Activated T-cell treated with anti-CD3 and anti-CD28 coated beads, Interleukin-2, amount 50 U/mL, for 48 hours (primary cell): ENCODE data around the gene CTNND2.
"Not testable (repeated sequence)": the region's sequence is repeated elsewhere in the genome, so short reads cannot be mapped to it uniquely, and the experiment has no call there.

Experiments
- DNase-seq, 2 experiments: peaks; one replicate each; pipeline ENCODE4 v3.0.0-alpha.2; 2020

Gene CTNND2

GRCh38 chr5:11009576-11009975, 894.7 kb downstream of the CTNND2 start:
- no peak for DNase-seq

GRCh38 chr5:11007269-11007870, 896.9 kb downstream of the CTNND2 start:
- no peak for DNase-seq

- not testable (repeated sequence) for DNase-seq
These were observed 899.7 kb downstream of the CTNND2 start for GRCh38 chr5:11004523-11004922.

- no peak for DNase-seq
These were observed 903.5 kb downstream of the CTNND2 start for GRCh38 chr5:11000515-11001353.

GRCh38 chr5:10999714-11000113, 904.5 kb downstream of the CTNND2 start:
- DNase-seq, result no peak

GRCh38 chr5:10995891-10996290, 908.4 kb downstream of the CTNND2 start:
- no peak for DNase-seq

GRCh38 chr5:10994091-10994986, 909.9 kb downstream of the CTNND2 start:
- DNase-seq, result no peak

- DNase-seq, result no peak
These were observed 913.6 kb downstream of the CTNND2 start for GRCh38 chr5:10990634-10991033.

GRCh38 chr5:10989577-10990263, 914.5 kb downstream of the CTNND2 start:
- no peak for DNase-seq

GRCh38 chr5:10988622-10989021, 915.6 kb downstream of the CTNND2 start:
- DNase-seq, result no peak

GRCh38 chr5:10987925-10988504, 916.2 kb downstream of the CTNND2 start:
- DNase-seq, result peak; percentile 85

GRCh38 chr5:10987276-10987924, 916.8 kb downstream of the CTNND2 start:
- no peak for DNase-seq

- DNase-seq, result no peak
These were observed 918.5 kb downstream of the CTNND2 start for GRCh38 chr5:10985721-10986110.

GRCh38 chr5:10985091-10985720, 919.0 kb downstream of the CTNND2 start:
- no peak for DNase-seq

GRCh38 chr5:10984021-10984715, 920.1 kb downstream of the CTNND2 start:
- no peak for DNase-seq

GRCh38 chr5:10982626-10983025, 921.6 kb downstream of the CTNND2 start:
- DNase-seq, result no peak

- no peak for DNase-seq
These were observed 922.3 kb downstream of the CTNND2 start for GRCh38 chr5:10981932-10982331.

- no peak for DNase-seq
These were observed 927.2 kb downstream of the CTNND2 start for GRCh38 chr5:10977011-10977410.

- DNase-seq, result no peak
These were observed 928.3 kb downstream of the CTNND2 start for GRCh38 chr5:10975945-10976344.

GRCh38 chr5:10974850-10975249, 929.4 kb downstream of the CTNND2 start:
- DNase-seq, result no peak

GRCh38 chr5:10973316-10973715, 930.9 kb downstream of the CTNND2 start:
- no peak for DNase-seq
